ENCODE measurements around the gene PSEN2. TPM values are rescaled to one million over a fixed set of nuclear protein-coding genes. Genes with fewer than 3 reads are reported as not detected.
A peak's percentile ranks its signal among the peaks of the same experiment; 100 is the strongest.
"Not testable (repeated sequence)": the region's sequence is repeated elsewhere in the genome, so short reads cannot be mapped to it uniquely, and the experiment has no call there.

Gene PSEN2
- total and polyA plus RNA-seq, 2 donors, result 4.3 to 7.5 TPM

GRCh38 chr1:226846786-226847185 is 23.6 kb upstream of the PSEN2 start:
- H3K27ac ChIP-seq (ENCODE audit: low read depth in 1 of 2, low read length in 1 of 2), result no peak overlapping the region
- no peaks in the 10 kb centered on the region for H3K27me3 ChIP-seq (ENCODE audit: control insufficient read depth in 2 of 2, insufficient read depth in 1 of 2, low read length in 1 of 2)
- no peaks in the 10 kb centered on the region for H3K36me3 ChIP-seq (ENCODE audit: control insufficient read depth in 2 of 2, insufficient read depth in 2 of 2, low read length in 1 of 2)
- peaks cover 0 to 4% of the 10 kb centered on the region in 2 donors for H3K4me1 ChIP-seq (ENCODE audit: control insufficient read depth in 2 of 2, insufficient read depth in 2 of 2, low read length in 2 of 2)
- DNase-seq (ENCODE audit: low read depth in 6 of 9, low spot score in 9 of 9), result peak in 1 of 9 donors; percentile 22
- 5% methylated on average over 1 of the region's 1 CpG for WGBS
- no peaks in the 10 kb centered on the region for H3K9me3 ChIP-seq (ENCODE audit: control insufficient read depth in 2 of 2, insufficient read depth in 1 of 2, low read length in 1 of 2)
- no peak overlapping the region for H3K4me3 ChIP-seq (ENCODE audit: low read length in 2 of 2)

GRCh38 chr1:226854548-226854947 is 15.9 kb upstream of the PSEN2 start:
- WGBS, result 100% methylated on average over 1 of the region's 1 CpG
- not testable (repeated sequence) for H3K27ac ChIP-seq (ENCODE audit: low read depth in 1 of 2, low read length in 1 of 2); DNase-seq (ENCODE audit: low read depth in 6 of 9, low spot score in 9 of 9); H3K4me1 ChIP-seq (ENCODE audit: control insufficient read depth in 2 of 2, insufficient read depth in 2 of 2, low read length in 2 of 2); H3K27me3 ChIP-seq (ENCODE audit: control insufficient read depth in 2 of 2, insufficient read depth in 1 of 2, low read length in 1 of 2); H3K4me3 ChIP-seq (ENCODE audit: low read length in 2 of 2); H3K9me3 ChIP-seq (ENCODE audit: control insufficient read depth in 2 of 2, insufficient read depth in 1 of 2, low read length in 1 of 2); H3K36me3 ChIP-seq (ENCODE audit: control insufficient read depth in 2 of 2, insufficient read depth in 2 of 2, low read length in 1 of 2)

- Histone ChIP-seq H3K36me3 (ENCODE audit: control insufficient read depth in 2 of 2, insufficient read depth in 2 of 2, low read length in 1 of 2) (no peaks in the 10 kb centered on the region), H3K9me3 (ENCODE audit: control insufficient read depth in 2 of 2, insufficient read depth in 1 of 2, low read length in 1 of 2) (no peaks in the 10 kb centered on the region), H3K27me3 (ENCODE audit: control insufficient read depth in 2 of 2, insufficient read depth in 1 of 2, low read length in 1 of 2) (peaks cover 3 to 6% of the 10 kb centered on the region in 2 donors), H3K4me3 (ENCODE audit: low read length in 2 of 2) (no peak overlapping the region), H3K4me1 (ENCODE audit: control insufficient read depth in 2 of 2, insufficient read depth in 2 of 2, low read length in 2 of 2) (peaks cover 4 to 6% of the 10 kb centered on the region in 2 donors), H3K27ac (ENCODE audit: low read depth in 1 of 2, low read length in 1 of 2) (no peak overlapping the region)
- DNase-seq (ENCODE audit: low read depth in 6 of 9, low spot score in 9 of 9), result no peak
These were observed 7.5 kb upstream of the PSEN2 start for GRCh38 chr1:226862890-226863289.

GRCh38 chr1:226863446-226863845 is 7.0 kb upstream of the PSEN2 start:
- Histone ChIP-seq H3K4me1 (ENCODE audit: control insufficient read depth in 2 of 2, insufficient read depth in 2 of 2, low read length in 2 of 2) (peaks cover 4 to 6% of the 10 kb centered on the region in 2 donors), H3K27me3 (ENCODE audit: control insufficient read depth in 2 of 2, insufficient read depth in 1 of 2, low read length in 1 of 2) (peaks cover 7 to 8% of the 10 kb centered on the region in 2 donors), H3K4me3 (ENCODE audit: low read length in 2 of 2) (no peak overlapping the region), H3K27ac (ENCODE audit: low read depth in 1 of 2, low read length in 1 of 2) (no peak overlapping the region), H3K9me3 (ENCODE audit: control insufficient read depth in 2 of 2, insufficient read depth in 1 of 2, low read length in 1 of 2) (no peaks in the 10 kb centered on the region), H3K36me3 (ENCODE audit: control insufficient read depth in 2 of 2, insufficient read depth in 2 of 2, low read length in 1 of 2) (no peaks in the 10 kb centered on the region)
- WGBS, result 54% methylated on average over 5 of the region's 5 CpGs
- peak in 1 of 9 donors; percentile 34 for DNase-seq (ENCODE audit: low read depth in 6 of 9, low spot score in 9 of 9)

- no peak overlapping the region for H3K27ac ChIP-seq (ENCODE audit: low read depth in 1 of 2, low read length in 1 of 2)
- H3K4me1 ChIP-seq (ENCODE audit: control insufficient read depth in 2 of 2, insufficient read depth in 2 of 2, low read length in 2 of 2), result peaks cover 4 to 6% of the 10 kb centered on the region in 2 donors
- H3K36me3 ChIP-seq (ENCODE audit: control insufficient read depth in 2 of 2, insufficient read depth in 2 of 2, low read length in 1 of 2), result no peaks in the 10 kb centered on the region
- peaks cover 11 to 15% of the 10 kb centered on the region in 2 donors for H3K27me3 ChIP-seq (ENCODE audit: control insufficient read depth in 2 of 2, insufficient read depth in 1 of 2, low read length in 1 of 2)
- peaks cover 0 to 3% of the 10 kb centered on the region in 2 donors for H3K9me3 ChIP-seq (ENCODE audit: control insufficient read depth in 2 of 2, insufficient read depth in 1 of 2, low read length in 1 of 2)
- no peak for DNase-seq (ENCODE audit: low read depth in 6 of 9, low spot score in 9 of 9)
- 95% methylated on average over 4 of the region's 4 CpGs for WGBS
- H3K4me3 ChIP-seq (ENCODE audit: low read length in 2 of 2), result no peak overlapping the region
These were observed 6.1 kb upstream of the PSEN2 start for GRCh38 chr1:226864311-226864710.

GRCh38 chr1:226865590-226865989 is 4.8 kb upstream of the PSEN2 start:
- 88% methylated on average over 4 of the region's 4 CpGs for WGBS
- no peak for DNase-seq (ENCODE audit: low read depth in 6 of 9, low spot score in 9 of 9)
- no peak overlapping the region for H3K4me3 ChIP-seq (ENCODE audit: low read length in 2 of 2)
- no peak overlapping the region for H3K27ac ChIP-seq (ENCODE audit: low read depth in 1 of 2, low read length in 1 of 2)
- peaks cover 0 to 3% of the 10 kb centered on the region in 2 donors for H3K9me3 ChIP-seq (ENCODE audit: control insufficient read depth in 2 of 2, insufficient read depth in 1 of 2, low read length in 1 of 2)
- H3K4me1 ChIP-seq (ENCODE audit: control insufficient read depth in 2 of 2, insufficient read depth in 2 of 2, low read length in 2 of 2), result peaks cover 6 to 9% of the 10 kb centered on the region in 2 donors
- peaks cover 20 to 28% of the 10 kb centered on the region in 2 donors for H3K27me3 ChIP-seq (ENCODE audit: control insufficient read depth in 2 of 2, insufficient read depth in 1 of 2, low read length in 1 of 2)
- H3K36me3 ChIP-seq (ENCODE audit: control insufficient read depth in 2 of 2, insufficient read depth in 2 of 2, low read length in 1 of 2), result no peaks in the 10 kb centered on the region

GRCh38 chr1:226867461-226868054 is 2.9 kb upstream of the PSEN2 start:
- no peak for DNase-seq (ENCODE audit: low read depth in 6 of 9, low spot score in 9 of 9)
- H3K4me3 ChIP-seq (ENCODE audit: low read length in 2 of 2), result no peak overlapping the region
- peaks cover 0 to 3% of the 10 kb centered on the region in 2 donors for H3K9me3 ChIP-seq (ENCODE audit: control insufficient read depth in 2 of 2, insufficient read depth in 1 of 2, low read length in 1 of 2)
- peaks cover 28 to 47% of the 10 kb centered on the region in 2 donors for H3K27me3 ChIP-seq (ENCODE audit: control insufficient read depth in 2 of 2, insufficient read depth in 1 of 2, low read length in 1 of 2)
- WGBS, result 96% methylated on average over 6 of the region's 6 CpGs
- peaks cover 11 to 15% of the 10 kb centered on the region in 2 donors for H3K4me1 ChIP-seq (ENCODE audit: control insufficient read depth in 2 of 2, insufficient read depth in 2 of 2, low read length in 2 of 2)
- no peak overlapping the region for H3K27ac ChIP-seq (ENCODE audit: low read depth in 1 of 2, low read length in 1 of 2)
- H3K36me3 ChIP-seq (ENCODE audit: control insufficient read depth in 2 of 2, insufficient read depth in 2 of 2, low read length in 1 of 2), result no peaks in the 10 kb centered on the region

GRCh38 chr1:226868726-226869125 is 1.7 kb upstream of the PSEN2 start:
- no peaks in the 10 kb centered on the region for H3K36me3 ChIP-seq (ENCODE audit: control insufficient read depth in 2 of 2, insufficient read depth in 2 of 2, low read length in 1 of 2)
- peaks cover 28 to 50% of the 10 kb centered on the region in 2 donors for H3K27me3 ChIP-seq (ENCODE audit: control insufficient read depth in 2 of 2, insufficient read depth in 1 of 2, low read length in 1 of 2)
- no peak overlapping the region for H3K4me3 ChIP-seq (ENCODE audit: low read length in 2 of 2)
- WGBS, result 99% methylated on average over 1 of the region's 1 CpG
- peaks cover 0 to 3% of the 10 kb centered on the region in 2 donors for H3K9me3 ChIP-seq (ENCODE audit: control insufficient read depth in 2 of 2, insufficient read depth in 1 of 2, low read length in 1 of 2)
- peaks cover 7 to 9% of the 10 kb centered on the region in 2 donors for H3K4me1 ChIP-seq (ENCODE audit: control insufficient read depth in 2 of 2, insufficient read depth in 2 of 2, low read length in 2 of 2)
- H3K27ac ChIP-seq (ENCODE audit: low read depth in 1 of 2, low read length in 1 of 2), result no peak overlapping the region
- no peak for DNase-seq (ENCODE audit: low read depth in 6 of 9, low spot score in 9 of 9)

GRCh38 chr1:226870026-226870400 is 403 bp upstream of the PSEN2 start:
- DNase-seq (ENCODE audit: low read depth in 6 of 9, low spot score in 9 of 9), result peak in 1 of 9 donors; percentile 10
- H3K36me3 ChIP-seq (ENCODE audit: control insufficient read depth in 2 of 2, insufficient read depth in 2 of 2, low read length in 1 of 2), result no peaks in the 10 kb centered on the region
- peak overlapping the region in 1 of 2 donors; percentile 54 for H3K4me3 ChIP-seq (ENCODE audit: low read length in 2 of 2)
- H3K9me3 ChIP-seq (ENCODE audit: control insufficient read depth in 2 of 2, insufficient read depth in 1 of 2, low read length in 1 of 2), result peaks cover 0 to 3% of the 10 kb centered on the region in 2 donors
- H3K27ac ChIP-seq (ENCODE audit: low read depth in 1 of 2, low read length in 1 of 2), result no peak overlapping the region
- 38% methylated on average over 7 of the region's 7 CpGs for WGBS
- H3K4me1 ChIP-seq (ENCODE audit: control insufficient read depth in 2 of 2, insufficient read depth in 2 of 2, low read length in 2 of 2), result peaks cover 7 to 9% of the 10 kb centered on the region in 2 donors
- peaks cover 28 to 52% of the 10 kb centered on the region in 2 donors for H3K27me3 ChIP-seq (ENCODE audit: control insufficient read depth in 2 of 2, insufficient read depth in 1 of 2, low read length in 1 of 2)

Measured in thymus (tissue), 11 donors.